ENCODE results near the gene CXXC5.

- TF ChIP-seq EZH2 (IDR thresholded peaks at IDR 0.05; ENCODE audit: insufficient read depth, low read length) (no peak), CTCF (IDR thresholded peaks at IDR 0.05; ENCODE audit: insufficient read depth, low read depth, low read length) (no peak)
Measured at GRCh38 chr5:139692148-139692547, 44.0 kb downstream of the CXXC5 start.
